Measurements from ENCODE around the gene COG6.
A peak's percentile ranks its signal among the peaks of the same experiment; 100 is the strongest.

Gene COG6

DNA sequence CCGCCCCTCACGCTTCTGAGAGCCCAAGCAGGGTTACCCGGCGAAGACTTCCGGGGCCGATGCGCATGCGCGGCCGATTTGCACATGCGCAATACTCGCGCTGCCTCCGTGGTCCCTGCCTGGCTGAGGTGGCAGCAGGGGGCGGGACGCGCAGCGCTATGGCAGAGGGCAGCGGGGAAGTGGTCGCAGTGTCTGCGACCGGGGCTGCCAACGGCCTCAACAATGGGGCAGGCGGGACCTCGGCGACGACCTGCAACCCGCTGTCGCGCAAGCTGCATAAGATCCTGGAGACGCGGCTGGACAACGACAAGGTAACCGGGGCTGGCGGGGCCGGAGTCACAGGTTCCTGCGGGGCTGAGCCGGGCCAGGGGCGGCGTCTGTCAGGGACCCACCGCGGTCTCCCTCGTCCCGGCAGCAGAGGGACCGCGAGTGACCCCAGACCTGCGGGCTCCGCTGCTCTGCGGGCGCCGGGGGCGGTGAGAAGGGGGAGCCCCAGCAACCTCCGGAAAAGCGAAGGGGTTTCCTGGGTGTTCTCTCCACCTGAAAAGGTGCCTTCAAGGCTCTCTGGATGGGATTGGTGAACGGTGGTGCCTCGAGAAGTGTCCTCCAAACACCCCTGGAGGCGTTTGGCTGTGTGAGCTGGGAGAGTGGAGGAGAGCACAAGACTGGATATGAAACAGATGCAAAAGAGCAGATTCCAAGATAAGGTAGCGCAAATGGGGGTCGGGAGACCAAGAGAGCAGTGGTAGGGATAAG, at the start of gene COG6:
Gene COG6, plus strand, starts transcription at position 94 of the 756 bp plus-strand sequence. Its CDS starts 65 bp downstream, at position 159.
- peak; percentile 42 for DNase-seq (ENCODE audit: low read depth)
- peak within 1 kb of the TSS; percentile 94 for H3K4me3 ChIP-seq (ENCODE audit: low read depth, low read length)
- in situ Hi-C loops (cut with HindIII; ENCODE audit: low sequenced_read_pairs) = no loop called here
- TF ChIP-seq, protein P1, sequence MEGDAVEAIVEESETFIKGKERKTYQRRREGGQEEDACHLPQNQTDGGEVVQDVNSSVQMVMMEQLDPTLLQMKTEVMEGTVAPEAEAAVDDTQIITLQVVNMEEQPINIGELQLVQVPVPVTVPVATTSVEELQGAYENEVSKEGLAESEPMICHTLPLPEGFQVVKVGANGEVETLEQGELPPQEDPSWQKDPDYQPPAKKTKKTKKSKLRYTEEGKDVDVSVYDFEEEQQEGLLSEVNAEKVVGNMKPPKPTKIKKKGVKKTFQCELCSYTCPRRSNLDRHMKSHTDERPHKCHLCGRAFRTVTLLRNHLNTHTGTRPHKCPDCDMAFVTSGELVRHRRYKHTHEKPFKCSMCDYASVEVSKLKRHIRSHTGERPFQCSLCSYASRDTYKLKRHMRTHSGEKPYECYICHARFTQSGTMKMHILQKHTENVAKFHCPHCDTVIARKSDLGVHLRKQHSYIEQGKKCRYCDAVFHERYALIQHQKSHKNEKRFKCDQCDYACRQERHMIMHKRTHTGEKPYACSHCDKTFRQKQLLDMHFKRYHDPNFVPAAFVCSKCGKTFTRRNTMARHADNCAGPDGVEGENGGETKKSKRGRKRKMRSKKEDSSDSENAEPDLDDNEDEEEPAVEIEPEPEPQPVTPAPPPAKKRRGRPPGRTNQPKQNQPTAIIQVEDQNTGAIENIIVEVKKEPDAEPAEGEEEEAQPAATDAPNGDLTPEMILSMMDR (IDR thresholded peaks at IDR 0.05; ENCODE audit: low read depth, low read length, missing control alignments) = peak; percentile 9

DNA sequence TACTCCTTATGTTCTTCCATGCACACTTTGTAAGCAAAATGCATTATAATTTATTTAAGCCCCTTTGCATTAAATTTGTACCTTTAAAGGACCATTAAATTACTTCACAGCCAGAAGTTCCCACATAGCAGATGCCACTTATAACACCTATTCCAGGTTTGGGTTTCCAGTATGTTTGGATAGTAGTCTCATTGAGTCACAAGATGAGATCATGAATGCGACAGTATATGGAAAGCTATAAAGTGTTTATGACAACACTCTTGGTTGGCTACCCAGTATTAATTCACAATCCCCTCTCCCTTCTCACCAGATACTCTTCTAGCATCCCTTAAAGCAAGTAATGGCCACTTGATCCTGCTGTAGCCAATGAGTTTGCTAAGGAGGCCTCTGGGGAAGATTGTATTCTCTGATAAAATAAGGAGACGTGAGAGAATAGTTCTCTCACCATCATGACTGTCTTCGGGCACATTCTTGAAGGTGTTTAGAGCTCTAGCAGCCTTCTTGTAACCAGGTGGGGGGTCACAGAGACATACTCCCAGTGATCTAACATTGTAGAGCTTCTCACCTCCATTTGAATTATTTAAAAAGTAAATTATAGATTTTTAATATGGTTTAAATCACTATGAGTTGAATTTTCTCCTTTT, 49.7 kb upstream of the COG6 start:
- TF ChIP-seq, protein P1 (IDR thresholded peaks at IDR 0.05; ENCODE audit: low read depth, low read length, missing control alignments) = no peak
- DNase-seq (ENCODE audit: low read depth) = no peak
- no peak overlapping the region for H3K4me3 ChIP-seq (ENCODE audit: low read depth, low read length)
- in situ Hi-C loops (cut with HindIII; ENCODE audit: low sequenced_read_pairs) = no loop called here

DNA sequence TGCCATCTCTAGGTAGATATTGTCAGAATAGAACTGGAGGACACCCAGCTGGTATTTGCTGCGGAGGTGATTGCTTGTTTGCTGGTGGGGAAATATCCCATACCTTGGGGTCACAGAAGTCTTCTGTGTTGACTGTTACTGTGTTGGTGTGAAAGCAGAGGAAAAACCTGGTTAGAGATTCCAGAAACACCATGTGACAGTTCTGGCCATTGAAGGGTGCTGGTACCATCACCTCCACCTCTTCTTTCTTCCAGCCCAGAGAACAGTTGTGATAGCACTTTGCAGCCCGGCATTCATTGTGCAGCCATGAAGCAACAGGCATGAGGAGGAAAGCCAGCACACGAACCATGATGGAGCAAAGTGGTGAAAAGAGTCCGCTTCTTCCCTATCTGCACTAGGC, 47.6 kb upstream of the COG6 start:
- in situ Hi-C loops (cut with HindIII; ENCODE audit: low sequenced_read_pairs) = no loop called here

DNA sequence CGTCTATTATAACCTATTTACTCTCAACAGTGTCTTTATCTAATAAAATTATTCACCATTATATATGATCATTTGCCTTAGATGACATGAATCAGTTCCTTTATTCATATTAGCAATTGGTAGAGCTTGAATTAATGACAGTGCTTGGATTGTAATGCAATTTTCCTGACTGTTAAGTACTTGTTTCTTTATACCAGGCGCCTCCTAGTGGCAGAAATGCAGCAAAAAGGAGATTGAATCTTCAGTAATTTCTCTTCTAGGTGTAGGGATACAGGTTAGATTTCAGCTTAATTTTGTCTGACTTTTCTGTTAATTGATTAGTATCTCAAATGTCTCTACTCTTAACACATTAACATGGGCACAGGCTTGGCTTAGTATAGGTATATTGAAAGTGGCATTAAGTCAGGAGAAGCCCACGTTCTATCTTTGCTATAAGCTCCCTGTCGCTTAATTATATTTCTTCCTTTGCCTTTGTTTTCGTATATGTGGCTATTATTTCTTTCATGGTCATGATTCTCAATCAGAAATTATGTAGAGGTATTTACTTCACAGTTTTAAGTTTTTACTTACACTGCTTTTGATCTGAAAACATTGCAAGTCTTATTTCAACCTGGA, 43.3 kb upstream of the COG6 start:
- TF ChIP-seq, protein P1 (IDR thresholded peaks at IDR 0.05; ENCODE audit: low read depth, low read length, missing control alignments) = peak; percentile 66
- in situ Hi-C loops (cut with HindIII; ENCODE audit: low sequenced_read_pairs) = no loop called here
- DNase-seq (ENCODE audit: low read depth) = peak; percentile 78
- no peak overlapping the region for H3K4me3 ChIP-seq (ENCODE audit: low read depth, low read length)

More for the DNA sequence above, 47.6 kb upstream of the COG6 start:
- no peak overlapping the region for H3K4me3 ChIP-seq (ENCODE audit: low read depth, low read length)
- TF ChIP-seq, protein P1 (IDR thresholded peaks at IDR 0.05; ENCODE audit: low read depth, low read length, missing control alignments) = no peak
- DNase-seq (ENCODE audit: low read depth) = no peak

DNA sequence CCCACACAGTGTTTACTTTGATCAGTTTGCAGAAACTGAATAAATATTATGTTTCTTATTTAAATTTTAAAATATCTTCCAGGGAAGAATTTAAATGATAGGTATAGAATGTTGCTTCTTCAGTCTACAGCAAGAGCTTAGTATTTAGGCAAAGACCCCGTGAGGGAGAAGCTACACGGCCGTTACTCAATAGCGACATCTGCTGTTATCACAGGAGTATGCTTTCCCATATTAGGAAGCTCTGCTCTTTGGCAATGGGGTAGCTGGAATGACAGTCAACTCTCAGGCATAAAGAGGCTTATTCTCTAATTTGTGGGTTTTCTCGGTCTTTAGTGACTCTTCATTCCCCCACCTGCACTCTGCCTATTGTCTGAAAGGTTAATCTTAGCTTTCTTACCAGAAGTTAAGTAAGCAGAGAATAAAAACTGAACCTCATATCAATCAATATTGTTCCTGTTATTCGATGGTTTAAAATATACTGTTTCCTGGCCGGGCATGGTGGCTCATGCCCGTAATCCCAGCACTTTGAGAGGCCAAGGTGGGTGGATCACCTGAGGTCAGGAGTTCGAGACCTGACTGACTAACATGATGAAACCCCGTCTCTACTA, 39.3 kb upstream of the COG6 start:
- in situ Hi-C loops (cut with HindIII; ENCODE audit: low sequenced_read_pairs) = no loop called here
- TF ChIP-seq, protein P1 (IDR thresholded peaks at IDR 0.05; ENCODE audit: low read depth, low read length, missing control alignments) = peak; percentile 96
- peak; percentile 72 for DNase-seq (ENCODE audit: low read depth)
- H3K4me3 ChIP-seq (ENCODE audit: low read depth, low read length) = no peak overlapping the region

DNA sequence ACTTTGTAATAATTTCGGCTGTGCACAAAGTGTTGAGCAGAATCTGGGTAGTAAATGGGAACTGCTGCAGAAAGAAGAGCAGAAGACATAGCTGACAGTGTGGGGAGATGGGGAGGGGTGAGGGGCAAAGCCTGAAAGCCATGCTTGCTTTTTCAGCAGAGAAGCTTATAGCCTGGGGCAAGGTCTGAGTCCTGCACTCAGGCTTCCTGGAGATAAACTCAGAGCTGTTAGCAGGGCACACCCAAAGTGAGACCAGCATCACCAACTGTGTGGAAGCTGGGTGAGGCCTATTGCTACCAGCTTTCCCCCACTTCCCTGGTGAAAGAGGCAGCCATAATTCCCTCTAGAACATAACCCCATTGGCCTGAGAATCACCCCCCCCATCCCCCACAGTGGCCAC, 36.9 kb upstream of the COG6 start:
- DNase-seq (ENCODE audit: low read depth) = no peak
- in situ Hi-C loops (cut with HindIII; ENCODE audit: low sequenced_read_pairs) = no loop called here
- H3K4me3 ChIP-seq (ENCODE audit: low read depth, low read length) = no peak overlapping the region
- TF ChIP-seq, protein P1 (IDR thresholded peaks at IDR 0.05; ENCODE audit: low read depth, low read length, missing control alignments) = no peak
